WI38 (cell line): Measurements from ENCODE around the gene ITSN1.

Experiments used
- H3K4me3 ChIP-seq: 2 replicates; pipeline ENCODE4 v1.5.1; 2011; ENCODE audit warnings: low read depth, mild to moderate bottlenecking, control low read depth, low read length
- CTCF ChIP-seq: IDR thresholded peaks from 2 replicates; pipeline ENCODE4 v1.5.1; 2012; ENCODE audit warnings: low read depth, mild to moderate bottlenecking, control low read depth, low read length

The ITSN1 gene

GRCh38 chr21:33846141-33846540 lies 203.8 kb downstream of the ITSN1 start:
- H3K4me3 ChIP-seq, result no peak overlapping the region
- TF ChIP-seq CTCF, result no peak

GRCh38 chr21:33847588-33848248 lies 205.4 kb downstream of the ITSN1 start:
- H3K4me3 ChIP-seq, result no peak overlapping the region
- TF ChIP-seq CTCF, result no peak

- TF ChIP-seq CTCF, result no peak
Measured at GRCh38 chr21:33848249-33848953, 206.1 kb downstream of the ITSN1 start.

GRCh38 chr21:33849834-33850233 lies 207.5 kb downstream of the ITSN1 start:
- H3K4me3 ChIP-seq, result no peak overlapping the region
- TF ChIP-seq CTCF, result no peak

More at GRCh38 chr21:33848249-33848953, 206.1 kb downstream of the ITSN1 start:
- H3K4me3 ChIP-seq, result no peak overlapping the region

GRCh38 chr21:33850401-33850800 lies 208.1 kb downstream of the ITSN1 start:
- no peak for TF ChIP-seq CTCF
- H3K4me3 ChIP-seq, result no peak overlapping the region

GRCh38 chr21:33850985-33851384 lies 208.7 kb downstream of the ITSN1 start:
- TF ChIP-seq CTCF, result no peak
- H3K4me3 ChIP-seq, result no peak overlapping the region

- H3K4me3 ChIP-seq, result no peak overlapping the region
- TF ChIP-seq CTCF, result no peak
Measured at GRCh38 chr21:33852485-33852884, 210.2 kb downstream of the ITSN1 start.
